ENCODE results near the gene CKB. TPM values are rescaled to one million over a fixed set of nuclear protein-coding genes. Genes with fewer than 3 reads are reported as not detected.

The CKB gene
- total and polyA plus RNA-seq, 9 of the 15 experiments (the other 6 are each of a cell fraction or from before 2014, with no cell fraction given): 23.9 to 692 (median 132) TPM

GRCh38 chr14:103562429-103563225 is 40.0 kb upstream of the CKB start, which contains the start of the genes BAG5 and COA8 (continued):
- TF ChIP-seq PREB (CRISPR knock-in tag; IDR thresholded peaks at IDR 0.05): no peak
- TF ChIP-seq ZNF699 (CRISPR knock-in tag; IDR thresholded peaks at IDR 0.05; ENCODE audit: insufficient replicate concordance): no peak
- TF ChIP-seq HMGXB4 (CRISPR knock-in tag; IDR thresholded peaks at IDR 0.05): peak; percentile 58; the same call in 1 of the 2 replicates
- TF ChIP-seq POLR3A (IDR thresholded peaks at IDR 0.05; ENCODE audit: borderline replicate concordance, extremely low read depth, insufficient read depth, insufficient read length): no peak
- TF ChIP-seq SNAPC5 (CRISPR knock-in tag; IDR thresholded peaks at IDR 0.05): no peak
- no peak for TF ChIP-seq JUNB (CRISPR knock-in tag; conservative IDR thresholded peaks at IDR 0.05)
- no peak for TF ChIP-seq GTF3C2 (IDR thresholded peaks at IDR 0.05; ENCODE audit: borderline replicate concordance, extremely low read depth, insufficient read length)
- peak; percentile 86 for TF ChIP-seq ARID4B (CRISPR knock-in tag; IDR thresholded peaks at IDR 0.05)
- TF ChIP-seq NR2C2 (CRISPR knock-in tag; IDR thresholded peaks at IDR 0.05): no peak
- TF ChIP-seq NR2C2 (tag; IDR thresholded peaks at IDR 0.05): peak; percentile 80; the same call in 1 of the 2 replicates
- TF ChIP-seq KAT2B (IDR thresholded peaks at IDR 0.05; ENCODE audit: low read depth, low read length): no peak
- TF ChIP-seq HMG20B (CRISPR knock-in tag; IDR thresholded peaks at IDR 0.05): no peak
- no peak for TF ChIP-seq SREBF2 (CRISPR knock-in tag; IDR thresholded peaks at IDR 0.05)
- no peak for TF ChIP-seq ELF4 (CRISPR knock-in tag; IDR thresholded peaks at IDR 0.05)
